ENCODE measurements around the gene ZNF687.

Gene ZNF687

GRCh38 chr1:151282883-151283725 is 1.0 kb downstream of the ZNF687 start:
- no peak for DNase-seq

- DNase-seq = no peak
Observed at GRCh38 chr1:151284013-151284577, 2.0 kb downstream of the ZNF687 start.

- DNase-seq = no peak
Observed at GRCh38 chr1:151286619-151287340, 4.7 kb downstream of the ZNF687 start.

- DNase-seq = no peak
Observed at GRCh38 chr1:151287341-151287699, 5.2 kb downstream of the ZNF687 start.

- no peak for DNase-seq
Observed at GRCh38 chr1:151287767-151288500, 5.8 kb downstream of the ZNF687 start.

GRCh38 chr1:151288502-151288901 is 6.4 kb downstream of the ZNF687 start:
- no peak for DNase-seq

GRCh38 chr1:151289080-151289935 is 7.2 kb downstream of the ZNF687 start:
- DNase-seq = no peak

GRCh38 chr1:151289991-151290708 is 8.1 kb downstream of the ZNF687 start:
- DNase-seq = no peak

- no peak for DNase-seq
Observed at GRCh38 chr1:151290709-151291303, 8.7 kb downstream of the ZNF687 start.

GRCh38 chr1:151292207-151293030 is 10.3 kb downstream of the ZNF687 start:
- DNase-seq = no peak

- no peak for DNase-seq
Observed at GRCh38 chr1:151293093-151293492, 11.0 kb downstream of the ZNF687 start.

GRCh38 chr1:151294742-151295462 is 12.8 kb downstream of the ZNF687 start:
- DNase-seq = no peak

- no peak for DNase-seq
Observed at GRCh38 chr1:151309811-151310323, 27.8 kb downstream of the ZNF687 start.

- DNase-seq = no peak
Observed at GRCh38 chr1:151311011-151311410, 28.9 kb downstream of the ZNF687 start.

GRCh38 chr1:151311589-151312331 is 29.7 kb downstream of the ZNF687 start:
- DNase-seq = peak; percentile 53

GRCh38 chr1:151312411-151312810 is 30.3 kb downstream of the ZNF687 start:
- no peak for DNase-seq

GRCh38 chr1:151312826-151313225 is 30.7 kb downstream of the ZNF687 start:
- no peak for DNase-seq

- DNase-seq = no peak
Observed at GRCh38 chr1:151313501-151313900, 31.4 kb downstream of the ZNF687 start.

All from activated T-cell treated with anti-CD3 and anti-CD28 coated beads, Interleukin-2, amount 50 U/mL, for 1 hour (primary cell).